ENCODE data around the gene SGO2.

The SGO2 gene

GRCh38 chr2:200476836-200477235 is 49.2 kb upstream of the SGO2 start:
- Histone ChIP-seq H3K36me3 (ENCODE audit: control insufficient read depth in 2 of 2, insufficient read depth in 1 of 2, low read length in 2 of 2) (peaks cover 3 to 43% of the 10 kb centered on the region in 2 experiments; a peak in 2 of 3 replicates), H3K27ac (ENCODE audit: extremely low read depth, low read depth, low read length) (no peak overlapping the region), H3K4me1 (ENCODE audit: control insufficient read depth, insufficient read depth, low read length) (no peaks in the 10 kb centered on the region), H3K4me3 (ENCODE audit: low read depth, low read length) (no peak overlapping the region), H3K9me3 (ENCODE audit: control insufficient read depth, insufficient read depth, low read depth, low read length) (no peaks in the 10 kb centered on the region)
- CTCF ChIA-PET: interaction anchor here (0.7 to 0.9 kb wide), 6 partner anchors 8 to 497 kb away, joined by 3 to 4 read pairs (median 3); no protein-coding TSS in a partner anchor
- TF ChIP-seq ZNF138 (tag by site-specific recombination; IDR thresholded peaks at IDR 0.05; ENCODE audit: borderline replicate concordance) (no peak), PRDM1 (tag by site-specific recombination; IDR thresholded peaks at IDR 0.05) (no peak), ZSCAN23 (tag by site-specific recombination; IDR thresholded peaks at IDR 0.05) (no peak), ZNF571 (tag by site-specific recombination; IDR thresholded peaks at IDR 0.05) (no peak), ZNF518A (tag by site-specific recombination; conservative IDR thresholded peaks at IDR 0.05; ENCODE audit: low read depth) (no peak), ZNF202 (tag by site-specific recombination; IDR thresholded peaks at IDR 0.05; ENCODE audit: borderline replicate concordance) (no peak), KLF16 (tag by site-specific recombination; IDR thresholded peaks at IDR 0.05) (no peak), ZNF560 (tag by site-specific recombination; IDR thresholded peaks at IDR 0.05; ENCODE audit: borderline replicate concordance) (no peak), SCRT1 (tag by site-specific recombination; IDR thresholded peaks at IDR 0.05; ENCODE audit: borderline replicate concordance) (no peak)
- POLR2A ChIA-PET: no interaction called here

GRCh38 chr2:200477667-200478131 is 48.3 kb upstream of the SGO2 start:
- H3K4me1 ChIP-seq (ENCODE audit: control insufficient read depth, insufficient read depth, low read length): no peaks in the 10 kb centered on the region
- H3K9me3 ChIP-seq (ENCODE audit: control insufficient read depth, insufficient read depth, low read depth, low read length): no peaks in the 10 kb centered on the region
- no peak overlapping the region for H3K4me3 ChIP-seq (ENCODE audit: low read depth, low read length)
- no peak overlapping the region for H3K27ac ChIP-seq (ENCODE audit: extremely low read depth, low read depth, low read length)
- ChIA-PET POLR2A (no interaction called here), CTCF (interaction anchor here (0.6 to 0.7 kb wide), 2 partner anchors 454 to 497 kb away, joined by 3 to 4 read pairs; no protein-coding TSS in a partner anchor)
- TF ChIP-seq KLF1 (tag by site-specific recombination; IDR thresholded peaks at IDR 0.05): no peak
- TF ChIP-seq ZNF214 (tag by site-specific recombination; IDR thresholded peaks at IDR 0.05; ENCODE audit: borderline replicate concordance): no peak
- no peak for TF ChIP-seq ZNF791 (tag by site-specific recombination; IDR thresholded peaks at IDR 0.05)
- TF ChIP-seq ZNF645 (tag by site-specific recombination; IDR thresholded peaks at IDR 0.05): no peak
- no peak for TF ChIP-seq SP3 (tag by site-specific recombination; IDR thresholded peaks at IDR 0.05)
- no peak for TF ChIP-seq ZBTB48 (tag by site-specific recombination; IDR thresholded peaks at IDR 0.05)
- TF ChIP-seq ZFHX2 (tag by site-specific recombination; conservative IDR thresholded peaks at IDR 0.05): no peak
- TF ChIP-seq ZNF626 (tag by site-specific recombination; IDR thresholded peaks at IDR 0.05): no peak
- no peak for TF ChIP-seq MZF1 (tag by site-specific recombination; IDR thresholded peaks at IDR 0.05; ENCODE audit: borderline replicate concordance)
- TF ChIP-seq TRIM28 (IDR thresholded peaks at IDR 0.05; ENCODE audit: borderline replicate concordance, low read length): no peak
- TF ChIP-seq ZNF707 (tag by site-specific recombination; IDR thresholded peaks at IDR 0.05): no peak
- no peak for TF ChIP-seq ZNF324 (tag by site-specific recombination; IDR thresholded peaks at IDR 0.05)
- no peak for TF ChIP-seq ZNF704 (tag by site-specific recombination; IDR thresholded peaks at IDR 0.05)
- TF ChIP-seq ZNF514 (tag by site-specific recombination; IDR thresholded peaks at IDR 0.05): no peak
- TF ChIP-seq HOXD13 (CRISPR knock-in tag; IDR thresholded peaks at IDR 0.05; ENCODE audit: borderline replicate concordance): no peak
- no peak for TF ChIP-seq ZNF404 (tag by site-specific recombination; IDR thresholded peaks at IDR 0.05)
- TF ChIP-seq ZNF521 (tag by site-specific recombination; IDR thresholded peaks at IDR 0.05): no peak
- no peak for TF ChIP-seq ZNF48 (tag by site-specific recombination; IDR thresholded peaks at IDR 0.05)
- no peak for TF ChIP-seq ZSCAN30 (tag by site-specific recombination; IDR thresholded peaks at IDR 0.05)
- H3K36me3 ChIP-seq (ENCODE audit: control insufficient read depth in 2 of 2, insufficient read depth in 1 of 2, low read length in 2 of 2): peaks cover 3 to 35% of the 10 kb centered on the region in 2 experiments; a peak in 2 of 3 replicates
